ENCODE results near the gene VOPP1. TPM values are rescaled to one million over a fixed set of nuclear protein-coding genes. Genes with fewer than 3 reads are reported as not detected.
"Not testable (repeated sequence)": the region's sequence is repeated elsewhere in the genome, so short reads cannot be mapped to it uniquely, and the experiment has no call there.

Gene VOPP1
- total RNA-seq, 1 experiment from 2014 or later = 13.3 TPM

DNA sequence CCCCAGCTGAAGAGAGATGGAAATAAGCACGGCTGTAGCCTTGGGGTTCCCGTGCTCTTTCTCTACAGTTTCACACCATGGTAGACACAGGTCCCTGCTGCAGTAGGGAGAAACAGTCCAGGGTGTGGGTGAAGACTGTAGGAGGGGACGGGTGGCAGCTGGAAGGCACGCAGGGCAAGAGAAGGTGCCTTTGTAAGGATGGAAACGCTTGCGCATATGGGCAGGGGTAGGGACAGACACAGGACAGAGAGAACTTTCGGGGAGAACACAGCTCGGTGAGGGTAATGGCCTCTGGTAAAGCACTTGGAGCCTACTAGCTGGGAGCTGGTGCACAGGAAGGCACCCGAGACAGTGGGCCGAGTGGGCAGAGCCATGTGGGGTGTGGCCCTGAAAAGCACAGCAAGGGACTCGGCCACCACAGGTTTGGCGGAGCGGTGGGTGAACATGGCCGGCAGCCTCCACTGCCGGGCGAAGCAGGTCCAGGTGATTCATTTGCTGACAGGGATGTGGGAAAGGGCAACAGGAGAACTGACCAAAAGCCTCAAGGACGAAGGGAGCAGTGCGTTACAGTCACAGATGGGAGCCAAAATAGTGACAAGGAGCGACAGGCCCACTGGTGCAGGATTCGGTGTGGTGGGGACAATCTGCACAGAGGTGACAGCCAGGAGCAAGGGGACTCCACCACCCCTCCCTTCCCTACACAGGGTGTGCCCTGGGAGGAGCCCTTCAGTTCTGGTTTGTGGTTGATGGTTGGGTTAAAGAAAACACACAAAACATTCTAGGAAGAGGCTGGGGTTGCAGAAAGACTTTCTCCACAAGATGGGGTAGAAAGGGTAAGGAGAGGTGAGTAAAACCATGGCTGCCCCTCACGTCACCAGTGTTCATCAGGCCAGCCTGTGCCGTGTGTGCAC lies 97.1 kb downstream of the VOPP1 start:
- DNase-seq (ENCODE audit: extremely low read depth, low read depth) = no peak

DNA sequence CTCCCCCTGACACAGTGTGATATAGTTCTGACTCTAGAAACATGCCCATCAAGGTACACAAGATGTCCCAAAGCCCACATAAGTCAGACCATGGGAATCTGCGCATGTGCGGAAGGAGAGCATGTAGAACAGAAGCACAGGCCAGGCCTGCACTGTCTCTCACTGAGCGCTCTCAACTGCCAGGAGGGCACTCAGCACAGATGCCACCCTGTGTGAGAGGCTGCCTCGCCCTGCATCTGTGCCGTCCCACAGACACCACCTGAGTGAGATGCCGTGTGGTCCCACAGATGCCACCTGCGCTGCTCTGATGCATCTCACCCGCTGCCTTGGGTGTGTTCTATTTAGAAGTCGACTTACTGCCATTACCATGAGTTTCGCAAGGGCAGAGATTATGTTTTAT lies 98.4 kb downstream of the VOPP1 start:
- DNase-seq (ENCODE audit: extremely low read depth, low read depth) = no peak

DNA sequence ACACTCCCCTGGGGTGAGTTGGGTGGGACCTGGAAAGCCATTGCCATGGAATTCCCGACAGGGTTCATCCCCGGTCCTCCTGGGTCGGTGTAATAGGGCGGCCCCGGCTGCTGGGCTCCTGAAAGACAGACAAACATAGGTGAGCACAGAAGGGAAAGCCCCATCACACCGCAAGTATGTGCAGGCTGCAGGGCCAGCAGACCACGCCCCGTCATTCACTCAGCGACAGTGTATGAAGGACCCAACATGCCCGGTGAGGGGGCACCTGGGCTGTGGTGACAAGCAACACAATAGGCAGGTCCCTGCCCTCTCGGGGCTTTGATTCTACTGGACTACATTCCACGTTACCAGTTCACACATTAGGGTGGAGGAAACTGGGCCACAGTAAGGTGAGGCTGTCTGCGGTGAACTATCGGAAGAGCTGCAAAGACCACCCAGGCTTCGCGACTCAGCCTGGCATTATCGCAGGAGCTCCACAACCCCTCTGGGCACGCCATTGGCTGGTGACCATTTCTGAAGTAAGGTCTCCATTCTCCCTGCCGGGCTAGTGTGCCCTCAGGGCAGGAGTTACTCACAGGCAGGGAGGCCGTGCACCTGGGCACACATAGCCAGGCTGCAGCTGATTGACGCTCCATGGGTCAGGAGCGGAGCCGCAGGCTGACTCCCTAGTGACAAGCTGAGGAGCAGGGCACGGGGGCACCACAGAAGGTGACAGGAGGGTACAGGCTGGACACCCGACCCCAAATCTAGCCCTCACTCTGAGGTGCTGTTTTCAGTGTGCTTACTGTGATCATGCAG lies 99.2 kb downstream of the VOPP1 start:
- no peak for DNase-seq (ENCODE audit: extremely low read depth, low read depth)

GRCh38 chr7:55472406-55472805 lies 99.9 kb downstream of the VOPP1 start:
- DNase-seq (ENCODE audit: extremely low read depth, low read depth) = not testable (repeated sequence)

- not testable (repeated sequence) for DNase-seq (ENCODE audit: extremely low read depth, low read depth)
Measured at GRCh38 chr7:55471594-55471993, 100.7 kb downstream of the VOPP1 start.

DNA sequence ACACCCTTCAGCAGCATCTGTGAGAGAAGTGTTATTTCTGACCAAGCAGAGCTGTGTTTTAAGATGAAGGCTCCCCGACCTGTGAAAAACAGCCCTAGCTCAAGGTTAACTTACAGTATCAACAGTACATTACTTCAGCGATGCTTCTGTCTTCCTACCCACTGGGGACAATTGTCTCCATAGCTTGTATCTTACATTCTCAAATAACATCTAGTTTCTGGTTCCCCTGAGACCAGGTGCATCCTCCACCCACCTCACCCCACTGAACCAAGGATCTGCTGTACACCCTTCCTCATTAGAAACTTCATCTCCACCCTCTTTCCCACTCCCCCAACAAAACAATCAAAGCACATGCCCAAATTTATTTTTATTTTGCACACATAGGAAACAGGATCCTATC lies 102.0 kb downstream of the VOPP1 start:
- DNase-seq (ENCODE audit: extremely low read depth, low read depth) = no peak

DNA sequence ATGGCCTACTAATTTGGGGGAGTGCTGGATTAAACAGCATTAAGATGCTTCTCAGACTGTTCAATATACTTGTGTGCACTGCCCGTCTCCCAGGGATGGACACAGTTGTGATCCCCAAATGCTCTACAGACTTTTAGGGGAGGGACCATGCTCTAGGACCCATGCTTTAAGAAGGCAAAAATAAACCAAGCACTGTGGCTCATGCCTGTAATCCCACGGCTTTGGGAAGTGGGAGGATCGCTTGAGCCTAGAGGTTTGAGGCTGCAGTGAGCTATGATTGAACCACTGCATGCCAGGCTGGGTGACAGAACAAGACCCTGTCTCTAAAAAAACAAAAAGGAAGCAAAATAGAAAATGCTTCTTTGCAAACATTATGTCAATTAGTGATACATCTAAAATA lies 102.6 kb downstream of the VOPP1 start:
- no peak for DNase-seq (ENCODE audit: extremely low read depth, low read depth)

DNA sequence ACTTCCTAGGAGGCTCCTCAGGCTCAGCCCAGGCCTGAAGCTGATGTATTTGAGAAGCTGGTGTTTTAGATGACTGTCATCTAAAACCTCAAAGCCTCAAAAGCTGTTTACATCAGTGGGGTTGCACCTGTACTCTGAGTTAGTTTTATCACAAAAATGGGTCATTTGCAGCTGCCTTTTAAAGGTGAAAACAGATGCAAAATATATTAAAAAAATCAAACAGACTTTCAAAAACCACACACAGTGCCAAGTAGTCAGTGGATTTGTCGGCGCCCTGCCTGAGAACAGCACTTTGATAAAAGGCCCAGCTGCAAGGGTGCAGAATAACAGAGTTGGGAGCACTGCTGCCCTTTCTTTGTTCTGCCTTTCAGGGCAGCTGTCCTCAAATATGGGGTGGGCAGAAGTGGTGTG lies 103.0 kb downstream of the VOPP1 start:
- no peak for DNase-seq (ENCODE audit: extremely low read depth, low read depth)

- DNase-seq (ENCODE audit: extremely low read depth, low read depth) = no peak
Measured at GRCh38 chr7:55468495-55468894, 103.8 kb downstream of the VOPP1 start.

DNA sequence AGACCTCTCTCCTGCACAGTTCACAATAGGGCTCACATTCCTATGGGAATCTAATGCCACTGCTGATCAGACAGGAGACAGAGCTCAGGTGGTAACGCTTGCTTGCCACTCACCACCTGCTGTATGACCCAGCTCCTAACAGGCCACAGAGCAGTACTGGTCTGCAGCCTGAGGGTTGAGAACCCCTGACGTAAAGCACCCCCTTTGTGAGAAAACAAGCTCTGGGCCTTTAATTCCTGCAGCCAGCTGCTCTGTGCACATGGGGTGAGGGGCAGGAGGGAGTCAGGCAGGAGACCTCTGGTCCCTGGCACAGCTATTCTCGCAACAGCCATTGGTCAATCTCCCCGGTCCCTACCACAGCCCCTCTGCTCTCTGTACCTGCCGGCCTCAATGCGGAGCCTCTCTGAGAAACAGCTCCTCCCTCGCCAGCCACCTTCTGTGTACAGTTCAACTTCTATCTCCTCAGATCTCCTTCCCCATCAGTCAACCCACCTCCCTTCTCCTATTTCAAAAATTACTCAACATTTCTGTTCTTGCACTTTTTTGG lies 105.2 kb downstream of the VOPP1 start:
- DNase-seq (ENCODE audit: extremely low read depth, low read depth) = no peak

- no peak for DNase-seq (ENCODE audit: extremely low read depth, low read depth)
Measured at GRCh38 chr7:55465691-55466090, 106.6 kb downstream of the VOPP1 start.

DNA sequence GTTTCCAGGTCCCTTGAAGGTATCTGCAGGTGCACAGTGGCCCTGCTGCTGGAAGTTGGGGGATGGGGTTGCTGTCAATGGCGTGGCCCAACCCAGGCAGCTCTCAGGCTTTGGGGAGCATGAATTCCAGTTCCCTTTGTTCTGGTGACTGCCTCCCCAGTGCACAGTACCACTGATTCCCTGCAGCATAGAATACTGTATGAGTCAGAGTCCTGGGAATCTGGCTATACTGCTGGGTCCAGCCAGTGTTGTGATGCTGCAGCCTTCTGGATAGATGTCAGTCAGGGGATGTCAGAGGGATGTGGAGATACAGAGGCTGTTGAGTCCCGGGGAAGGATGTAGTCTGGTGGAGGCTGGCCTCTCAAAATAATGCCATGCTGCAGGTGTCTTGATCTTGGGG lies 107.9 kb downstream of the VOPP1 start:
- DNase-seq (ENCODE audit: extremely low read depth, low read depth) = no peak

- DNase-seq (ENCODE audit: extremely low read depth, low read depth) = no peak
Measured at GRCh38 chr7:55463686-55464262, 108.5 kb downstream of the VOPP1 start.

GRCh38 chr7:55458351-55458750 lies 114.0 kb downstream of the VOPP1 start:
- DNase-seq (ENCODE audit: extremely low read depth, low read depth) = no peak

DNA sequence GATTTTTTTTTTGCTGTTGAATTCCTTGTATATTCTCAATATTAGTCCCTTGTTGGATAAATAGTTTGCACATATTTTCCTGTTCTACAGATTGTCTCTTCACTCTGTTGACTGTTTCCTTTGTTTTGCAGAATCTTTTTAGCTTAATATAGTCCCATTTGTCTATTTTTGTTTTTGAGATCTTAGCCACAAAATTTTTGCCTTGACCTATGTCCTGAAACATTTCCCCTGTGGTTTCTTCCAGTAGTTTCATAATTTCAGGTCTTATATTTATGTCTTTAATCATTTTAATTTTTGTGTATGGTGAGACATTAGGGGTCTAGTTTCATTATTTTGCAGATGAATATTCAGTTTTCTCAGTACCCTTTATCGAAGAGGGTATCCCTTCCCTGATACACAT lies 114.5 kb downstream of the VOPP1 start:
- DNase-seq (ENCODE audit: extremely low read depth, low read depth) = no peak

DNA sequence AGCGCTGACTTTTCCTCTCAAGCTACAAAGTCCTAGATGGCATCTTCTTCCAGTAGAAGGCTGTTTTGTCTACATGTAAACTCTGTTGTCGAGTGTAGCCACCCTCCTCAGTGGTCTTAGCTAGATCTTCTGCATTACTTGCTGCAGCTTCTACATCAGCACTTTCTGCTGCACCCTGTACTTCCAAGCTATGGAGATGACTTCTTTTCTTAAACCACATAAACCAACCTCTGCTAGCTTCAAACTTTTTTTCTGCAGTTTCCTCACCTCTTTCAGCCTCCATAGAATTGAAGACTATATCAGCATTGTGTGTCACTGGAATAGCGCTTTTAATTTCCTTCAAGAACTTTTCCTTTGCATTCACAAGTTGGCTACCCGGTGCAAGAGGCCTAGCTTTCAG lies 119.3 kb downstream of the VOPP1 start:
- DNase-seq (ENCODE audit: extremely low read depth, low read depth) = no peak

GRCh38 chr7:55449992-55450535 lies 122.2 kb downstream of the VOPP1 start:
- DNase-seq (ENCODE audit: extremely low read depth, low read depth) = no peak

GRCh38 chr7:55449205-55449991 lies 122.9 kb downstream of the VOPP1 start:
- DNase-seq (ENCODE audit: extremely low read depth, low read depth) = no peak

GRCh38 chr7:55448526-55448925 lies 123.8 kb downstream of the VOPP1 start:
- DNase-seq (ENCODE audit: extremely low read depth, low read depth) = no peak

GRCh38 chr7:55444786-55445185 lies 127.5 kb downstream of the VOPP1 start:
- DNase-seq (ENCODE audit: extremely low read depth, low read depth) = no peak
